GM23248 (cell line): ENCODE measurements around the gene QRICH1. TPM values are rescaled to one million over a fixed set of nuclear protein-coding genes. Genes with fewer than 3 reads are reported as not detected.

Experiments
- DNase-seq: peaks from one replicate; pipeline ENCODE4 v3.0.0-alpha.2; 2015
- H2AFZ ChIP-seq: fragments of 200-600 bp; sonication (generic); 2 replicates; pipeline ENCODE4 v1.6.1; 2016; ENCODE audit warnings: antibody characterized with exemption
- H3F3A ChIP-seq: fragments of 200-600 bp; sonication (generic); 2 replicates; pipeline ENCODE4 v1.6.1; 2016; ENCODE audit warnings: mild to moderate bottlenecking, antibody characterized with exemption, mixed run types; ENCODE audit not compliant: insufficient read depth
- H3K27ac ChIP-seq: fragments of 200-600 bp; sonication (generic); 2 replicates; pipeline ENCODE4 v1.5.1; 2016; ENCODE audit warnings: mild to moderate bottlenecking
- H3K27me3 ChIP-seq: fragments of 200-600 bp; sonication (generic); replicated peaks from 2 replicates; pipeline ENCODE4 v1.6.1; 2016; ENCODE audit warnings: mild to moderate bottlenecking; ENCODE audit not compliant: insufficient read depth
- H3K36me3 ChIP-seq: fragments of 200-600 bp; sonication (generic); 2 replicates; pipeline ENCODE4 v1.6.1; 2016; ENCODE audit warnings: low read depth, mild to moderate bottlenecking
- H3K4me1 ChIP-seq: fragments of 200-600 bp; sonication (generic); 2 replicates; pipeline ENCODE4 v1.6.1; 2016; ENCODE audit warnings: mild to moderate bottlenecking; ENCODE audit not compliant: insufficient read depth
- H3K4me2 ChIP-seq: fragments of 200-600 bp; sonication (generic); one replicate; pipeline ENCODE4 v1.6.1; 2016; ENCODE audit warnings: mild to moderate bottlenecking; ENCODE audit not compliant: unreplicated experiment
- H3K4me3 ChIP-seq: fragments of 200-600 bp; sonication (generic); 2 replicates; pipeline ENCODE4 v1.5.1; 2016; ENCODE audit warnings: mild to moderate bottlenecking
- H3K79me2 ChIP-seq: fragments of 200-600 bp; sonication (generic); 2 replicates; pipeline ENCODE4 v1.6.1; 2016; ENCODE audit warnings: mild to moderate bottlenecking; ENCODE audit not compliant: insufficient read depth
- H3K9ac ChIP-seq: fragments of 200-600 bp; sonication (generic); 2 replicates; pipeline ENCODE4 v1.6.1; 2016; ENCODE audit warnings: mild to moderate bottlenecking
- H3K9me2 ChIP-seq: fragments of 200-600 bp; sonication (generic); 2 replicates; pipeline ENCODE4 v1.6.1; 2016; ENCODE audit warnings: mixed run types, mild to moderate bottlenecking, moderate library complexity; ENCODE audit not compliant: insufficient read depth
- H3K9me3 ChIP-seq: fragments of 200-600 bp; sonication (generic); one replicate; pipeline ENCODE4 v1.6.1; 2017; ENCODE audit warnings: low read depth
- H4K20me1 ChIP-seq: fragments of 200-600 bp; sonication (generic); 2 replicates; pipeline ENCODE4 v1.6.0; 2016; ENCODE audit not compliant: insufficient read depth
- EZH2 ChIP-seq: fragments of 200-600 bp; sonication (generic); IDR thresholded peaks from 2 replicates; pipeline ENCODE4 v1.6.1; 2018; ENCODE audit warnings: antibody characterized with exemption, mild to moderate bottlenecking; ENCODE audit not compliant: insufficient read depth, poor library complexity, severe bottlenecking
- EZH2phosphoT487 ChIP-seq: fragments of 200-600 bp; sonication (generic); IDR thresholded peaks from 2 replicates; pipeline ENCODE4 v1.6.1; 2018; ENCODE audit warnings: antibody characterized with exemption, moderate library complexity, mild to moderate bottlenecking, low read depth; ENCODE audit not compliant: insufficient read depth
- WGBS, 2 experiments: methylation state at CpG; one replicate each; pipeline ENCODE4 v1.1.6; 2015 to 2017; ENCODE audit warnings: low lambda C conversion rate in 2 of 2, low coverage in 1 of 2; ENCODE audit errors: missing lambda C conversion rate in 2 of 2; 5-methylcytosine and 5-hydroxymethylcytosine counted together
- in situ Hi-C: fragments of 300-500 bp; cut with MboI; formaldehyde crosslinking; loops from 2 replicates; pipeline ENCODE4 v1.15.0; 2020
- polyA plus RNA-seq: library from polyadenylated mRNA; unstranded; fragments of >200 nt; fragmentation: Nextera tagmentation; extraction: Ambion mirVana; gene quantifications from 2 replicates; pipeline ENCODE4 v1.2.1, GENCODE V29; 2016
- total RNA-seq: library from RNA; depleted of rRNA; stranded (reverse); fragments of >200 nt; shearing (Covaris generic); gene quantifications from 2 replicates; pipeline ENCODE4 v1.2.3, GENCODE V29; 2014

Gene QRICH1
- total and polyA plus RNA-seq, 2 experiments from 2014 or later = 29.0 to 107 TPM

DNA sequence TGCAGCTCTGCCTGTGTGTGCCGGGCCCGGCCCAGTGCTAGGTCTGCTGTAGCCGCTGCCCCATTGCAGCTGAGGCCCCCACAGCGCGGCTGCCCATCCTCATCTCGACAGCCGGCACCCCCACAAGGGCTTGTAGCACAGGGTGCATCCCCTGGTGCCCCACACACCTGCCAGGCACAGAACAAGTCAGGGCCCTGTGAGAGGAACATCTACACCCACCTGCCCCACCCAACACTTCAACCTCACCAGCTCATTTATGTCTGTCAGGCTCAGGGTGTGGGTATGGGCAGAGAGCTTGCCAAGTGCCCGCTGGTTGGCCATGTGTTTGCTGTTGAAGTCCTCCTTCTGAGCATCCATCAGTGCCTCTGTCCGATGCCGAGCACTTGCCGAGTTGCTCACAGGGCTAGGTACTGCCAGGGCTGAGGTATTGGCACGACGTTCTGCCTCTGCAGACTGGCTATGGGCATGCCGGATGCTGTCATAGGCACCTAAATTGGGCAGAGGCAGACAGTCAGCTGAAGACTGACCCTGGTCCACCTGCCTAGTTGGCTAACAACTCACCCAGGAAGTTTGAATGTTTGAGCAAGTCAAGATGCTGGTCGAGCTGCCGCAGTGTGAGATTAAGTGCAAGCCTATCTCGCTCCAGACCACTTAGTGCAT lies 29.1 kb upstream of the QRICH1 start:
- DNase-seq = no peak
- Histone ChIP-seq H3K4me3 (no peak overlapping the region), H3K4me2 (no peak overlapping the region), H3K27me3 (no peaks in the 10 kb centered on the region), H3K79me2 (peaks cover 42% of the 10 kb centered on the region), H3K27ac (no peak overlapping the region), H3K9me3 (no peaks in the 10 kb centered on the region), H3K9me2 (no peaks in the 10 kb centered on the region), H2AFZ (no peak overlapping the region), H3K4me1 (peaks cover 9% of the 10 kb centered on the region; the same call in 1 of the 2 replicates), H3K36me3 (peaks cover 8% of the 10 kb centered on the region; the same call in 1 of the 2 replicates), H4K20me1 (no peaks in the 10 kb centered on the region), H3F3A (peaks cover 34% of the 10 kb centered on the region), H3K9ac (no peak overlapping the region)
- TF ChIP-seq EZH2phosphoT487 (no peak), EZH2 (no peak)
- in situ Hi-C loops = no loop called here
- 83 to 92% methylated on average over 17 of the region's 17 CpGs for WGBS, 2 experiments

DNA sequence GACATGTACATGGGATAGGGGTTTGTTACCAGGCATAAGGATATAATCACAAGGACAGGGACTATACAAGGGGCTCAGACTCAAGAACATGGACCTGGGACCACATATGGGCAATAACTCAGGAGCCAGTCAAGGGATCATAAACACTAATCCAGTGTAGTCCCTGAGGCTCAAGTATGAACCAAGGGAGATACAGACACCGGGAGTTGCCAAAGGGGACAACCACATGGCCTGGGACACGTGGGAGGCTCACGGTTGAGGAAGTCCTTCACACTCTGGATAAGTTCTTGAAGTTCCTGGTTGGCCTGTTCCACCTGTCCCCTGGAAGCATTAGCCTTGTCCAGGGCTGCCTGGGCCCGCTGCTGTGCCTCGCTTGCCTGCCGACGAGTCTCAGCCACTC lies 28.6 kb upstream of the QRICH1 start:
- 77 to 78% methylated on average over 7 of the region's 7 CpGs for WGBS, 2 experiments
- DNase-seq = no peak
- no peak overlapping the region for H2AFZ ChIP-seq
- no peak overlapping the region for H3K4me2 ChIP-seq
- no peaks in the 10 kb centered on the region for H4K20me1 ChIP-seq
- H3K4me1 ChIP-seq = peaks cover 9% of the 10 kb centered on the region; the same call in 1 of the 2 replicates
- H3K79me2 ChIP-seq = peaks cover 43% of the 10 kb centered on the region
- no peak overlapping the region for H3K27ac ChIP-seq
- peaks cover 34% of the 10 kb centered on the region for H3F3A ChIP-seq
- H3K9me3 ChIP-seq = no peaks in the 10 kb centered on the region
- no peak overlapping the region for H3K9ac ChIP-seq
- H3K27me3 ChIP-seq = no peaks in the 10 kb centered on the region
- in situ Hi-C loops = no loop called here
- peaks cover 14% of the 10 kb centered on the region; the same call in 1 of the 2 replicates for H3K36me3 ChIP-seq
- no peaks in the 10 kb centered on the region for H3K9me2 ChIP-seq
- no peak overlapping the region for H3K4me3 ChIP-seq
- no peak for TF ChIP-seq EZH2phosphoT487
- TF ChIP-seq EZH2 = no peak

DNA sequence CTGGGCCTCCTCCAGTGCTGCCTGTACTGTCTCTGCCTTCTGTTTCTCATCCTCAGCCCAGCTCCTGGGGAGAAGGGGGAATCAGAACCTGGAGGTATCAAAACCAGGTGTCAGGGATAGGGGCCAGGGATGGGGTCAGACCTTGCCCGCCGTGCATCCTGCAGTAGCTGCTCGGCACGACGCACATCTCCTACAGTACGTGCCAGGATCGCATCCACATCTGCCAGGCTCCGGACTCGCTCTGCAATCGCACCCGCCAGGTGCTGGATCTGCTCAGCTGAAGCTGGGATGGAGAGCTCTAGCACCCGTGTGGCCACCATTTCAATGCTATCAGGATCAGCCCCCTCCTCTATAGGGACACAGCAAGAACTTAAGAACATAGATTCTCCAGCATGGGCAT lies 28.2 kb upstream of the QRICH1 start:
- in situ Hi-C loops = no loop called here
- peaks cover 9% of the 10 kb centered on the region; the same call in 1 of the 2 replicates for H3K4me1 ChIP-seq
- no peak overlapping the region for H2AFZ ChIP-seq
- no peak overlapping the region for H3K9ac ChIP-seq
- H3K4me3 ChIP-seq = no peak overlapping the region
- TF ChIP-seq EZH2 (no peak), EZH2phosphoT487 (no peak)
- WGBS, 2 experiments = 79 to 85% methylated on average over 12 of the region's 12 CpGs
- H3F3A ChIP-seq = peaks cover 34% of the 10 kb centered on the region
- H3K27me3 ChIP-seq = no peaks in the 10 kb centered on the region
- H3K27ac ChIP-seq = no peak overlapping the region
- H3K36me3 ChIP-seq = peaks cover 16% of the 10 kb centered on the region; the same call in 1 of the 2 replicates
- peaks cover 43% of the 10 kb centered on the region for H3K79me2 ChIP-seq
- H3K9me3 ChIP-seq = no peaks in the 10 kb centered on the region
- H3K4me2 ChIP-seq = no peak overlapping the region
- DNase-seq = no peak
- no peaks in the 10 kb centered on the region for H4K20me1 ChIP-seq
- H3K9me2 ChIP-seq = no peaks in the 10 kb centered on the region

DNA sequence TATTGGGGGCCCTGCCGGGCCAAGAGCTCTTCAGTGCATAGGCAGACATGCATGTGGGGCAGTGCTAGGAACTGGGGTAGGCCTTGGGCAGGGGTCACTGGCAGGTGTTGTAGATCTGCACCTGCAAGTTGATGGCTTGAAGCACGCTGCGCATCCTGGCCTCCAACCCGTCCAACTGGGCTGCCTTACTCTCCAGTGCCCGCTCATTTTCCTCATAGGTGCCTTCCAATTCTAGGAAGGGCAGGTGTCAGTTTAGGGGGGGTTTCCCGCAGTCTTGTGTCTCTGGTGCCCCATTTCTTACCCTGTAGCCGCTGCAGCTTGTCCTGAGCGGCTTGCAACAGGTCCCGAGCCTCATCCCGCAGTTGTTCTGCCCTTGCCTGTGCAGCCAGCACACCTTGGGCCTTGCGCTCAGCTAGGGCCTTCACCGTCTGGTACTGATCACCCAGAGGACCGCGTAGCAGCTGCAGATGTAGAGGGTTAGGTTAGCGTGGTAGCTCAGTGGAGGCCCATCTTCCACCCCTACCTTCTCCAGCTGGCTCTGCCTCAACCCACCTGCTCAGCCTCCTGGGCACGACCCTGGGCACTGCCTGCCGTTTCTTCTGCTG lies 27.4 kb upstream of the QRICH1 start:
- peaks cover 34% of the 10 kb centered on the region for H3F3A ChIP-seq
- peak overlapping the region; percentile 84 for H3K4me2 ChIP-seq
- H3K9me2 ChIP-seq = no peaks in the 10 kb centered on the region
- peak overlapping the region; percentile 76 for H3K4me3 ChIP-seq
- 67 to 73% methylated on average over 17 of the region's 17 CpGs for WGBS, 2 experiments
- peaks cover 18% of the 10 kb centered on the region; the same call in 1 of the 2 replicates for H3K36me3 ChIP-seq
- no peak overlapping the region for H2AFZ ChIP-seq
- H3K27me3 ChIP-seq = no peaks in the 10 kb centered on the region
- TF ChIP-seq EZH2phosphoT487 = no peak
- TF ChIP-seq EZH2 = no peak
- peak; percentile 5 for DNase-seq
- no peaks in the 10 kb centered on the region for H4K20me1 ChIP-seq
- H3K4me1 ChIP-seq = peaks cover 9% of the 10 kb centered on the region; the same call in 1 of the 2 replicates
- peak overlapping the region; percentile 73 for H3K27ac ChIP-seq
- peak overlapping the region; percentile 86 for H3K9ac ChIP-seq
- H3K9me3 ChIP-seq = no peaks in the 10 kb centered on the region
- H3K79me2 ChIP-seq = peaks cover 39% of the 10 kb centered on the region
- in situ Hi-C loops = no loop called here
